IPS DF 4.7 (cell line): Measurements from ENCODE around the gene ARHGAP22.
"Not testable (repeated sequence)": the region's sequence is repeated elsewhere in the genome, so short reads cannot be mapped to it uniquely, and the experiment has no call there.

ENCODE experiments used
- DNase-seq: peaks from one replicate; pipeline ENCODE4 v3.0.0-alpha.2; 2013; ENCODE audit warnings: low spot score; ENCODE audit errors: extremely low read depth

ARHGAP22 gene

DNA sequence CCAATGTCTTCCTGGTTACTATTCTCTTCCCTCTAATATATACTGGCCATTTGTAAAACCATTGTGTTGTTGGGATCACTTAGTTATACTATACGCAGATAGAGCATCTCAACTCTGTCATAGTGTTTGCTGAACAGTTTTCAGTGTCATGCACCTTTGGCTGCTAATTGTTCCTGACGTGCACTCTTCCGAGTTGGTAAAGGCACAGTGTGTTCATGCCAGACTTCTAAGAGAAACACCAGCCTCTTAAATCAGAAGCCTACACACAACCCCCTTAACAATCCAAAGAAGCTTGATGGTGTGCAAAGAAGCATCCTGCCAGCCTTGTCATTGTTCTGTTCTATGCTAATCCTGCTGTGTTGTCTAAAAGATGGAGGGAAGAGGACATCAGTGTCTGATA lies 167.3 kb downstream of the ARHGAP22 start:
- DNase-seq = no peak

GRCh38 chr10:48431871-48432270 lies 173.0 kb downstream of the ARHGAP22 start:
- DNase-seq = no peak

DNA sequence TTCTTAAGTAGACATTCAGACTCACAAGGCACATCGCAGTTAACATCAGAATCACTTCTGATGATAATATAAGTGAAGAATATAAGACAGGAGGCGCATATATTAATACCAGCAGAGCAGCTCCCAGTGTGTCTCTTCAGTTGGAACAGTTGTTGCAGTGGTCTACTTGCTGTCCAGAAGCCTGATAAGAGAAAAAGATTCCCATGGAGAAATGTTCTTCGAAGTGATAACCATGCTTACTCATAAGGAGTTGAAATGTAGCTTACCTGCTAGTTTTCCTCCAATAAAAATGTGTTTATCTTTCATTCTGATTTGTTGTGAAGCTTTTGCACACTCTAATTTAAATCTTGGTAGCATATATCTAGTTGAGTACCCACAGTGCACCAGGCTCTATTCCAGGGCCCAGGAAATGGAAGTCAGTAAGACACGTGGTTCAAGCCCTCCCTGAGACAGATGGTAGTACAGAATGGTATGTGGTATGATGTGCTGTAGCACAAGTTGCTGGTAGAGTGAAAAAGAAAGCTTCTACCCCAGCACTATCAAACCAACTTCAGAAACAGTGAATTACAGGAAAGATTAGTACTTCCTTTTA lies 174.4 kb downstream of the ARHGAP22 start:
- no peak for DNase-seq

- DNase-seq = no peak
Observed at GRCh38 chr10:48429309-48429708, 175.6 kb downstream of the ARHGAP22 start.

DNA sequence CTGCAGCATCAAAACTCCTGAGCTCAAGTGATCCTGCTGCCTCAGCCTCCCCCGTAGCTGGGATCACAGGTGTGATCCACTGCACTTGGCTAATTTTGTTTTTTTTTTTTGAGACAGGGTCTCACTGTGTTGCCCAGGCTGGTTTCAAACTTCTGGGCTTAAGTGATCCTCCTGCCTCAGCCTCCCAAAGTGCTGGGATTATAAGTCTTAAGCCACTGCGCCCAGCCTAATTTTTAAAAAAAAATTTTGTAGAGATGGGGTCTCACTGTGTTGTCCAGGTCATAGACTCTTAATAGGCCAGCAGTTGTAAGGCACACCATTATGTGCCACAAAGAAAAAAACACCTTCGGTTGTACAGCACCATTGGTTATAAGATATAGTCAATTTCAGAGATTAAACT lies 176.0 kb downstream of the ARHGAP22 start:
- DNase-seq = no peak

- no peak for DNase-seq
Observed at GRCh38 chr10:48423884-48424283, 181.0 kb downstream of the ARHGAP22 start.

GRCh38 chr10:48421862-48422261 lies 183.0 kb downstream of the ARHGAP22 start:
- DNase-seq = not testable (repeated sequence)

- no peak for DNase-seq
Observed at GRCh38 chr10:48419714-48420113, 185.2 kb downstream of the ARHGAP22 start.

DNA sequence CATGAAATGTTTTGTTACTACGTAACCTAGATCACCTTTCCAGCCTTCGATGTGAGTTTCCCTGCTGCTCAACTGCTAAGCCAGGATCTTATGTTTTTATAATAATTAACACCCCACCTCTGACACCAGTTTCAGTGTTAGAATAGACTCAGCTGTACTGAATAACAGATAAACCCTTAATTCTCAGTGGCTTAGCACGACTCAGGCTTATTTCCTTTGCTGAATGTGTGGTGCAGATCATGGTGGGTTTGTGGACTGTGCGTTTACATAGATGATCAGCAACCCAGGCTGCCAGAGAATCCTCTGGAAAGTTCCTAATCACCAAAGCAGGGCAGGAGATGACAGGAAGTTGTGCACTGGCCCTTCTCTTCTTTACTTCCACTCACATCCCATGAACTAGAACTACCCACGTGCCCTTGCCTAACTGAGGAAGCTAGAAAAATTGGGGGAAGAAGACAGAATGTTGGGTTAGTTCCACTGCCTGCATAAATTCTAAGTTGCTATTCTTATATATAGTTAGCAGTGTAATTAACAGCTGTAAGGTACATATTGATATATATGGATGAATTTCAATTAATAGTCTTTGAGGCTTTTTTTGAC lies 186.6 kb downstream of the ARHGAP22 start:
- no peak for DNase-seq

- DNase-seq = no peak
Observed at GRCh38 chr10:48417374-48417773, 187.5 kb downstream of the ARHGAP22 start.

- no peak for DNase-seq
Observed at GRCh38 chr10:48416584-48417232, 188.2 kb downstream of the ARHGAP22 start.

DNA sequence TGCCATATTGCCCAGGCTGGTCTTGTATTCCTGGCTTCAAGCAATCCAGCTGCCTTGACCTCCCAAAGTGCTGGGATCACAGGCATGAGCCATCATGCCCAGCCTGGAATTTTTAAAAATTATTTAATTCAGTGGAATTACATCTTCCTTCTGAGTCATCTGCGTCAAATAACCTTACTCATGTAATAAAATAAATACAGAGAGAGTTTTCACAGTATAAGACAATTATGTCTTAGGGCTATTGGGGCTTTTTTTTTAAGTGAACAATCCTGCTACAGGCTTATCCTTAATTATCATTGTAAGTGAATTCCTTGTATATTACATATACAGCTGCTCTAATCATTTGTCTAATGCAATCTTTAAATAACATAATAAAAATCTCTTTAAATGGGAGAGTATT lies 190.1 kb downstream of the ARHGAP22 start:
- no peak for DNase-seq

- DNase-seq = no peak
Observed at GRCh38 chr10:48414160-48414559, 190.7 kb downstream of the ARHGAP22 start.

DNA sequence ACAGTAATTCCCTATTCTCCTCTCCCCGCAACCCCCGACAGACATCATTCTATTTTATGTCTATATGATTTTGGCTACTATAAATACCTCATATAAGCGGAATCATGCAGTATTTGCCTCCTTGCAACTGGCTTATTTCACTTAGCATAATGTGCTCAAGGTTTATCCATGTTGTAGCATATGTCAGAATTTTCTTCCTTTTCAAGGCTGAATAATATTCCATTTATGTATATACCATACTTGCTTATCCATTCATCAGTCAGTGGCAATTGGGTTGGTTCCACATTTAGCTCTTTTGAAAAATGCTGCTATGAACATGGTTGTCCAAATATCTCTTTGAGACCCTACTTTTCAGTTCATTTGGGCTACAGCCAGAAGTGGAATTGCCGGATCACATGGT lies 191.9 kb downstream of the ARHGAP22 start:
- DNase-seq = no peak

DNA sequence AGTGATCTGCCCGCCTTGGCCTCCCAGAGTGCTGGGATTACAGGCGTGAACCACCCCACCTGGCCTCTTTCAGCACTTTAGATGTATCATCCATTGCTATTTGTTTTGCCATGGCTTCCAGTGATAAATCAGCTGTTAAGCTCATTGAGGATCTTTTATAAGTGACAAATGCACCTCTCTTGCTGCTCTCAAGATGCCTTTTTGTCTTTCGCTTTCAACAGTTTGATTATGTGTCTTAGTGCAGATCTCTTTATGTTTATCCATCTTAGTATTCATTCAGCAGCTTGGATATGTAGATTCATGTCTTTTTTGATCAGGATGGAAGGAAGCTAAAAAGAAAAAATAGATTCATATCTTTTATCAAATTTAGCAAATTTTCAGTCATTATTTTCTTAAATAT lies 192.8 kb downstream of the ARHGAP22 start:
- no peak for DNase-seq

DNA sequence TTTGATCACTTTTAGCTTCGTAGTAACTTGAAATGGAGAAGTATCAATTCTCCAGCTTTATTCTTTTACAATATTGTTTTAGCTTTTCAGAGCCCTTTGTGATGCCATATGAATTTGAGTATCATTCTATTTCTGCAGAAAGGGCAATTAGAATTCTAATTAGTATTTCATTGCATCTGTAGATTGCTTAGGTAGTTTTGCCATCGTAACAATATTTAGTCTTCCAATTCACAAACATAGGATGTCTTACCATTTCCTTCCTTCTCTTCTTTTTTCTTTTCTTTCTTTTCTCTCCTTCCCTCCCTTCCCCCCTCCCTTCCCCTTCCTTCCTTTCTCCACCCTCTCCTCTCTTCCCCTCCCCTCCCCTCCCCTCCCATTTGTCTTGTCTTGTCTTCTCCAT lies 193.4 kb downstream of the ARHGAP22 start:
- DNase-seq = no peak

GRCh38 chr10:48410503-48410902 lies 194.4 kb downstream of the ARHGAP22 start:
- DNase-seq = no peak

- DNase-seq = no peak
Observed at GRCh38 chr10:48406658-48407057, 198.2 kb downstream of the ARHGAP22 start.

- no peak for DNase-seq
Observed at GRCh38 chr10:48406204-48406603, 198.7 kb downstream of the ARHGAP22 start.

DNA sequence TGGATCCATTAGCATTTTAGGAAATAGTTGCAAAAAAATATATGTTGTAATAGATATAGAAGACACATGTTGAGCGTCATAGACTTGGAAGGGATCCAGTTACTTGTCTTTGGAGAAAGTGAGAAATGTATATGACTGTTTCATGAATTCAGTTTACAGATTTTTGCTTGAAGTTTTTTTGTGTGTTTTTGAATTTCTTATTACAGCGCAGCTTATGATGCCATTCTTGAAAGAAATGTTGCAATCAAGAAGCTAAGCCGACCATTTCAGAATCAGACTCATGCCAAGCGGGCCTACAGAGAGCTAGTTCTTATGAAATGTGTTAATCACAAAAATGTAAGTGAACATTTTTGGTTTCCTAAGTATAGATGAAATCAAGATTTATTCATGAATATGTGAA lies 200.2 kb downstream of the ARHGAP22 start:
- DNase-seq = no peak

- no peak for DNase-seq
Observed at GRCh38 chr10:48400850-48401220, 204.0 kb downstream of the ARHGAP22 start.

GRCh38 chr10:48400129-48400849 lies 204.6 kb downstream of the ARHGAP22 start:
- no peak for DNase-seq
